HUES48 (cell line): ENCODE results near the gene ZXDC.

Experiments
- H3K27ac ChIP-seq: one replicate; pipeline ENCODE4 v1.7.0; 2013; ENCODE audit warnings: low read depth, low read length, inconsistent platforms
- H3K27me3 ChIP-seq: 2 replicates; pipeline ENCODE4 v1.6.1; 2013; ENCODE audit warnings: mild to moderate bottlenecking, low read length; ENCODE audit not compliant: control insufficient read depth, insufficient read depth
- H3K36me3 ChIP-seq: 2 replicates; pipeline ENCODE4 v1.6.1; 2013; ENCODE audit warnings: low read length; ENCODE audit not compliant: control insufficient read depth, insufficient read depth
- H3K4me1 ChIP-seq: 2 replicates; pipeline ENCODE4 v1.6.1; 2013; ENCODE audit warnings: mild to moderate bottlenecking, low read length; ENCODE audit not compliant: control insufficient read depth, insufficient read depth
- H3K4me3 ChIP-seq: 2 replicates; pipeline ENCODE4 v1.5.1; 2013; ENCODE audit warnings: mild to moderate bottlenecking, low read depth, low read length
- H3K9ac ChIP-seq: 2 replicates; pipeline ENCODE4 v1.6.1; 2013; ENCODE audit warnings: mild to moderate bottlenecking, low read depth, low read length, moderate library complexity
- H3K9me3 ChIP-seq: 2 replicates; pipeline ENCODE4 v1.6.1; 2013; ENCODE audit warnings: low read length; ENCODE audit not compliant: control insufficient read depth, insufficient read depth

The ZXDC gene

DNA sequence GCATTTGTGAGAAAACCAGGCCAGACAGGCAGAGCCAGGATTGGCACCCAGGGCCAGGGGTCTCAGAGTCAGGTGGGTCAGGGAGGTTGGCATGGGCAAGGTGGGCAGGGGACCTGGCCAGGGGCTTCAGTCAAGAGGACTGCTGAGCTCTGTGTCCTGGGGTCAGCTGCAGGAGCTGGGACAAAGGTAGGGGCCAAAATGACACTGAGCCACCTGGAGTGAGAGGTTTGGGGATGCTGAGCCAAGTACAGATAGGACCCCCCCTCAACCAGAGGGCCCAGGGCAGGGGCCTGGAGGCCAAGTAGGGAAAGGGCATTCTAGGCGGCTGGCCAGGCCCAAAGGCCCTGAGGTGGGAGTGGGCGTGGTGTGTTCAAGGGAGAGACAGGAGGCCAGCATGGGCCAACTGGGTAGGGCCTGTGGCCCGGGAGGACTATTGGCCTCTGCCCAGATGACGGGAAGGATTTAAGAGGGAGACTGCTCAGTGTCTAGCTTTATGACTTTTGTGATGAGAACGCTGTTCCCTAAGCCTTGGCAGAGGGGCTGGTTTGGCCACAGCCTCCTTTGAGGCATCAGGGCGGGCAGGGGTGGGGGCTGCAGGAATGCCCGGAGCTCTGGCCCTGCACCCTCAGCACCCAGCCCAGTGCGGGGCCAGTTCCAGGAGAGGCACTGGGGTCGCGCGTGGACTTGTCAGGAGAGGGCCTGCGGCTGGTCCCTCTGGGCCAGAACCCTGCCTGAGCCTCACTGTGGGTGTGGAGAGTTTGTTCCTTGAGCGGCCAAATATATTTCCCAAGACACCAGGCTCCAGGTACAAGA is 77.9 kb downstream of the ZXDC start:
- Histone ChIP-seq H3K36me3 (no peaks in the 10 kb centered on the region), H3K9me3 (no peaks in the 10 kb centered on the region), H3K27me3 (peaks cover 34% of the 10 kb centered on the region), H3K27ac (no peak overlapping the region), H3K9ac (no peak overlapping the region), H3K4me3 (no peak overlapping the region), H3K4me1 (peaks cover 4% of the 10 kb centered on the region)

DNA sequence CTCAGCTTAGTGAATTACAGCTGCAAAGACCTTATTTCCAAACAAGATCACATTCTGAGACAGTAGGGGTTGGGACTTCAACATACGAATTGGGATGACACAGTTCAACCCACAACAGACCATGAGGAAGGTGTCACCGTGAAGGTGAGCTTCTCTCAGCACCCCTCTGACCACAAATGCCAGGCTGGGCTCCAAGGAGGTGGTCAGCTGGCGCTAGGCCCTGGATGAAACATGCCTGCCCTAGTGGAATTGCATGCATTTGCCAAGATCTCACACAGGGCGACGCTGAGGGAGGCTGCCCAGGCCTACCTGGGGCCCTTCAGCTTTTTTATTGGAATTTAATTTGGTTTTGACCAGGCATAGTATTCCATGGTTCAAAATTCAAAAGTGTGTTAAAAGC is 79.2 kb downstream of the ZXDC start:
- Histone ChIP-seq H3K27me3 (peaks cover 44% of the 10 kb centered on the region), H3K4me3 (no peak overlapping the region), H3K27ac (no peak overlapping the region), H3K9me3 (no peaks in the 10 kb centered on the region), H3K4me1 (peaks cover 4% of the 10 kb centered on the region), H3K9ac (no peak overlapping the region), H3K36me3 (no peaks in the 10 kb centered on the region)

DNA sequence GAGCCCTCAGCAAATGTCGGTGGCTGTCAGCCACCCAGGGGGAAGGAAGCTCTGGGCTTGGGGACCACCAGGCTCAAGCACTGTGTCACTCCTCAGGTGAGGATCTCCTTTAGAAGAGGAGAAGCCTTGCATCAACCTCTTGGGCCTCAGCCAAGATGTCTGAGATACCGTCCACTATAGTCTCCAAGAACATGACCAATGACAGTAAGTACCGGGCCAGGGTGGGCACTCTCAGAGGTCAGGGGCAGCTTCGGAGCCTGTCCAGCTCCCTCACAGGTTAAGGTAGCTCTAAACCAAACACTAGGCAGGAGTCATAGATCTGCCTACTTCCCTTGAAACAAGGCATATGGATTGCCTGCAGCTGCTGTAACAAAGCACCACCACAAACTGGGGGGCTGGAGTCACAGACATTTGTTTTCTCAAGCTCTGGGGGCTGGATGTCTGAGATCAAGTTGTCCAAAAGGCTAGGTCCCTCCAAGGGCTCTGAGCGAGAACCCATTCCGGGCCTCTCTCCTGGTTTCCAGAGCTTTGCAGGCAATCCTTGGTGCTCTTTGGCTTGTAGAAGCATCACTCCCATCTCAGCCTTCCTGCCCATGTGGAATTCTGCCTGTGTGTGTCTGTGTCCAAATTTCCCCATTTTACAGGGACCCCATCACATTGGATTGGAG is 79.7 kb downstream of the ZXDC start:
- Histone ChIP-seq H3K9ac (no peak overlapping the region), H3K9me3 (no peaks in the 10 kb centered on the region), H3K4me3 (no peak overlapping the region), H3K27me3 (peaks cover 44% of the 10 kb centered on the region), H3K27ac (no peak overlapping the region), H3K4me1 (peaks cover 4% of the 10 kb centered on the region), H3K36me3 (no peaks in the 10 kb centered on the region)

DNA sequence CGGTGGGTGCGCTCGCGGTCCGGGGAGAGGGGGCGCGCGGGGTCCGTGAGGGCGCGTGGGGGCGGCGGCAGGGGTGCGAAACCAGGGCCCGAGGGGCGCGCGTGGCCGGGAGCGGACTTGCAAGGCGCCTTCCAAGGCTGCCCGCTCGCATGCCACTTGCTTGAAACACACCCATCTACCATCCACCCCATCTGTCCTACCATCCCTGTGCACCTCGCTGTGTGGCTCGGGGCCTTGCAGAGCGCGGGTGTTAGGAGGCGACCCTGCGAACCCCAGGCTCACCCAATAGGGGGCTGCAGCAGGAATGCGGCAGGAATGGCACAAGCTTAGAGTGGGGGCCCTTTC is 80.7 kb downstream of the ZXDC start:
- H3K9me3 ChIP-seq = no peaks in the 10 kb centered on the region
- H3K4me3 ChIP-seq = peak overlapping the region; percentile 43
- H3K4me1 ChIP-seq = peaks cover 4% of the 10 kb centered on the region
- no peaks in the 10 kb centered on the region for H3K36me3 ChIP-seq
- no peak overlapping the region for H3K9ac ChIP-seq
- no peak overlapping the region for H3K27ac ChIP-seq
- peaks cover 50% of the 10 kb centered on the region for H3K27me3 ChIP-seq

DNA sequence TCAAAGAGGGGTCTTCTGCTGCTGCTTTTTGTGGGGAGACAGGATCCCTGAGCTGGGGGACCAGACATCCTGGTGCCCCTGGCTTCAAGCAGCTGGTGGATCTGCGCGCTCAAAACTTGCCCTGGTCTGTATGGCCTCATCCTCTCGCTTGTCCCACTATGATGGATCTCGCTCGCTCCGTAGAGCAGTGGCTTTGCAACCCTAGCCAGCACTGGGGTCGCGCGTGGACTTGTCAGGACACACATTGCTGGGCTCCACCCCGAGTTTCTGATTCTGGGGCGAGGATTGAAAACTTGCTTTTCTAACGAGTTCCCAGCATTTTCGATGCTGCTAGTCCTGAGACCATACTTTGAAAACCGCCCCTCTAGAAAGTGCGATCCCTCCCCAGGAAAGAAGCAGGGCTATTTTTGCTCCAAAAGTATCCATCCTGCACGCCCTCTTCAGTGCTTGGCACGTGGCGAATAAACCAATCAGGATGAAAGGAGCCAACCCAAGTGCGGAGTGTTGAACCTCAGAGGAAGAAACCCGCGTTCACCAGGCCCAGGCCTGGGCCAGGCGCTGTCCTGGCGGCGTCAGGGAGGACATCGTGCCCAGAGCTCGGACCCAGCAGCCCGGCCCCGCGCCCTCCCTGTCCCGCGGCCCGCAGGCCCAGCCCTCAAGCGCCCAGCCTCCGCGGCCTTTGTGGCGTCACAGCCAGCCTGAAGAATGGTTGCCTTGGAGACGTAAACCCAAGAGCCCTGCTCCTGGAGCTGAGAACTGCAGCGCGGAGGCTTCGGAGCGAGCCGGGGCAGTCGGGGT is 81.3 kb downstream of the ZXDC start, which contains the start of gene CFAP100:
TSS of gene CFAP100 (plus strand) at position 731 of the 798 bp plus-strand sequence. CDS start 1,092 bp downstream, outside the sequence.
- Histone ChIP-seq H3K27me3 (peaks cover 55% of the 10 kb centered on the region), H3K27ac (no peak within 1 kb of the TSS), H3K9ac (no peak within 1 kb of the TSS), H3K4me3 (peak within 1 kb of the TSS; percentile 43), H3K4me1 (peaks cover 7% of the 10 kb centered on the region), H3K36me3 (no peaks in the 10 kb centered on the region), H3K9me3 (no peaks in the 10 kb centered on the region)

DNA sequence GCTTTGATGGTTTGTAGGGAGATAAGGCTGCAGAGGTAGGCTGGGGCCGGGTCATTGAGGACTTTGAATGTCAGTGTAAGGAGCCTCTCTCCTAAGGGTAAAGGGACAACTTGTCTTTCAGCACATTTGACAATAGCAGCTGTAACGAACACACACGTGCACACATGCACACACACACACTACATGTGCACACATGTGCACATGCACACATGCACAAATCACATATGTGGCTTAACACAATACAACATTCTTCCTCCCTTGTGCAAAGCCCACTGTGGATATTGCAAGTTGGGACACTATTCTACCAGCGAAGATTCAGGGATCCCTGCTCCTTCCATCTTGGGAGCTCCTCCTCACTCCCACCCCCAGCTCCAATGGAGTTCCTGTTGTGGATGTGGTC is 82.1 kb downstream of the ZXDC start:
- H3K4me3 ChIP-seq = no peak overlapping the region
- peaks cover 55% of the 10 kb centered on the region for H3K27me3 ChIP-seq
- H3K9ac ChIP-seq = no peak overlapping the region
- H3K9me3 ChIP-seq = no peaks in the 10 kb centered on the region
- H3K4me1 ChIP-seq = peaks cover 8% of the 10 kb centered on the region
- H3K36me3 ChIP-seq = no peaks in the 10 kb centered on the region
- H3K27ac ChIP-seq = no peak overlapping the region

DNA sequence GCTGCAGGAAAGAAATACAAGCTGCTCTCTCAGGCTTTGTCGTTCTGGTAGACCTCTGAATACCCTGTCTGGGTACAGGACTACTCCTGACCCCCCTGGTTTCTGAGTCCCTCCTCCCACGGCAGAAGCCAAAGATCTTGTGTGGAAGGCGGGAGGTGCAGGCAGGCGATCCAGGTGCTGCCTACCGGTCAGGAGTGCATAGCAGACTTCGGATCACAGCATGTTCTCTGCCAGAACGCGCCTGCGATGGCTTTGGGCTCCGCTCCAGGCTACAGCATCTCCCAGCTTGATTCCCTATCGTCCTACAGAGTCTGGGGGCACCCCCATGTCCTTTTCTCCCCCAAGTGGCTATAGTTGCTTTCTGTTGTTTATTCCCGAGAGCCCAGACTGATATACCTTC is 83.4 kb downstream of the ZXDC start:
- H3K9me3 ChIP-seq = no peaks in the 10 kb centered on the region
- H3K9ac ChIP-seq = no peak overlapping the region
- no peak overlapping the region for H3K27ac ChIP-seq
- peaks cover 55% of the 10 kb centered on the region for H3K27me3 ChIP-seq
- H3K4me1 ChIP-seq = peaks cover 8% of the 10 kb centered on the region
- H3K4me3 ChIP-seq = no peak overlapping the region
- H3K36me3 ChIP-seq = no peaks in the 10 kb centered on the region

DNA sequence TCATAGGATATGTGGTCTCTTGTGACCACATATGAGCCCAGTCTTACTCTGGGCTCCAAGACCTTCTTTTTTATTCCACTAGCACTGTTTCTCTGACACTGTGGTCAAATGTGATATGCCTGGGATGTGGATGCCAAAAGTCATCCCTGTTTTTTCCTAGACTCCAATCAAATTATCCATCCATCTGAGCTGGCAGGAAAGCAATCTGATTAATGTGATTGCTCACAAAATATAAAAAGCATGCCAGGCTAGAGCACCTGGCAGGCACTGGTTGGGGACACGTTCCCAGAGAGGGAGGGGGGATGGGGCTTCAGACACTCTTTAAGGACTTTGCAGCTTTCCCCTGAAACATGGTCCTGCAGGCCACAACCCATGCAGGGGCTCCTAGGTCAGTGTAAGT is 84.1 kb downstream of the ZXDC start:
- Histone ChIP-seq H3K36me3 (no peaks in the 10 kb centered on the region), H3K9ac (no peak overlapping the region), H3K4me3 (no peak overlapping the region), H3K4me1 (peaks cover 8% of the 10 kb centered on the region), H3K27ac (no peak overlapping the region), H3K9me3 (no peaks in the 10 kb centered on the region), H3K27me3 (peaks cover 55% of the 10 kb centered on the region)

DNA sequence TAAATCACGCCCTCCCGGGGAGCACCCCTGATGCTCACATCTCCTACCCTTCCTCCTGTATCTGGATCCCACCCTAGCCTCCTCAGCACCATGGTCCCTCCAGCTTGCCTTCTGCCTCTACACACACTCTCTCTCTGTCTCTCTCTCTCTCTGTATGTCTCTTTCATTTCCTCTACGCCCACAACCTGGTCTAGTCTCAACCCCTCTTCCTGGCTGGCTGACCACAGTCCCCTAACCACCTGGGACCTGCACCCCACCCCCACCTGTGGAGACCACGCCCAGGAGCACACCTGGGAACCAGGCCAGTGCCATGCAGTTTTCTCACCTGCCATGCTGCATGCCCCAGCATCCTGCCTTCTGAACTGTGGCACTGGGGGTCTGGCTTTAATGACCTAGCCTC is 84.9 kb downstream of the ZXDC start:
- Histone ChIP-seq H3K36me3 (no peaks in the 10 kb centered on the region), H3K27me3 (peaks cover 50% of the 10 kb centered on the region), H3K4me1 (peaks cover 8% of the 10 kb centered on the region), H3K9me3 (no peaks in the 10 kb centered on the region), H3K4me3 (no peak overlapping the region), H3K27ac (no peak overlapping the region), H3K9ac (no peak overlapping the region)

DNA sequence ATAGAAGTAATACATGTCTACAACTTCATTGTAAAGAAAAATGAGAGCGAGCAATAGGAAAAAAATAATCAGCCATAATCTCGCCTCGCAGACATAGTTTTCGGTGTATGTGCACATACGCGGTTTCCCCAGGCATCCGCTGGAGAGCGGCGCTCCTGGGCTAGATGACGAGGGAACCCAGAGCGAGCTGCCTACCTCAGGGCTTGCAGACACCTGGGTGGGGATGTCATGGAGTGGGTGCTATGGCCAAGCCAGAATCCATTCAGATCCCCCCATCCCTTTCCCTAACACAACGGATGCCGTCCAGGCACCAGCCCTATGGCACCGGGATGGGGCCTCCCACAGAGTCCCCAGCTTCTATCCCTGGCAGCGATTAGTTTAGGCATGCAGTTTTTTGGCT is 85.5 kb downstream of the ZXDC start:
- Histone ChIP-seq H3K9me3 (no peaks in the 10 kb centered on the region), H3K4me3 (no peak overlapping the region), H3K36me3 (no peaks in the 10 kb centered on the region), H3K27ac (no peak overlapping the region), H3K9ac (no peak overlapping the region), H3K27me3 (peaks cover 45% of the 10 kb centered on the region), H3K4me1 (peaks cover 6% of the 10 kb centered on the region)

DNA sequence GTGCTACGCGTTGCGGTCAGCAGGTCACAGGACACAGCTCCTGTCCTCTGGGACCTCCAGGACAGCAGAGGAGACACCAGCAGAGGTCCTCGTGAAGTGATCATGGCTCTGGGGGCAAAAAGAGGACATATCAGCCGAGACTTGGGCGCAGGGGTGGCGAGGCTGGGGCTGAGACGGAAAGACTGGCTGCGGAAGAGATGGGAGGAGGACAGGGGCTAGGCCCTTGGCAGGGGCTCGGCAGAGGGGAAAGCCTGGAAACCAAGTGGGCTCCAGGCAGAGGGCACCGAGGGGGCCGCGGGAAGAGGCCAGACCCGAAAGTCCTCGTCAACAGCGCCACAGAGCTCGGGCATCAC is 85.9 kb downstream of the ZXDC start:
- H3K4me3 ChIP-seq = no peak overlapping the region

More for the DNA sequence above, 85.9 kb downstream of the ZXDC start:
- Histone ChIP-seq H3K36me3 (no peaks in the 10 kb centered on the region), H3K27me3 (peaks cover 41% of the 10 kb centered on the region), H3K4me1 (peaks cover 4% of the 10 kb centered on the region; the same call in 1 of the 2 replicates), H3K27ac (no peak overlapping the region), H3K9ac (no peak overlapping the region), H3K9me3 (no peaks in the 10 kb centered on the region)
